Measurements from ENCODE around the gene PACRG. TPM values are rescaled to one million over a fixed set of nuclear protein-coding genes. Genes with fewer than 3 reads are reported as not detected.

PACRG gene
- total and polyA plus RNA-seq, 10 of the 15 experiments (the other 5 are each of a cell fraction or from before 2014, with no cell fraction given): not detected

DNA sequence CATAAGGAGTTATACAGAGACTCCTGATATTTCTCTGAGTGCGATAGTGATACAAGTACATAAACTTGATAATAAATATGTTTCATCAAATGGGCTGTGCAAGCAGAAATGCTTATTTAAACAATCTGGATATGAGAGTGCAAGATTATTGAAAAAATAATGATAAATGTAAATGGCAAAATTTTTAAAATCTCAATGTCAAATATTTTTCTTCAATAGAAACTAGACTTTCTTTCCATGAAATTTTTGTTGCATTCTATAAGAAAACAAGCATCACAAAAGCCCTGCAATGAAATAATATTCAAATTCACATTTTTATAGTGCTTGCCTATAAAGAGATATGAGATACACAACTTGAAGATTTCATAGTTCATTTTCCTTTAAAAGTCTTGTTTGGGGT is 2.7 kb downstream of the PACRG start:
- TF ChIP-seq NBN (IDR thresholded peaks at IDR 0.05) (no peak), EP300 (IDR thresholded peaks at IDR 0.05; ENCODE audit: borderline replicate concordance in 1 of 2, control insufficient read depth in 1 of 2, low read depth in 2 of 2, low read length in 2 of 2) (no peak), KAT2A (conservative IDR thresholded peaks at IDR 0.05; ENCODE audit: control insufficient read depth, low read depth, low read length) (no peak), STAT3 (IDR thresholded peaks at IDR 0.05; ENCODE audit: low read depth, low read length) (no peak), FOXM1 (IDR thresholded peaks at IDR 0.05; ENCODE audit: low read depth, low read length) (no peak), KLF5 (IDR thresholded peaks at IDR 0.05; ENCODE audit: partially characterized antibody) (no peak), CREB1 (IDR thresholded peaks at IDR 0.05; ENCODE audit: low read depth) (no peak), CREM (IDR thresholded peaks at IDR 0.05; ENCODE audit: low read depth) (no peak), KDM1A (IDR thresholded peaks at IDR 0.05; ENCODE audit: borderline replicate concordance) (no peak)
- RAD21 ChIA-PET (ENCODE audit: unreplicated experiment): no interaction called here
- BruUV-seq (replicated peaks): no TSS peak
- H3K9ac ChIP-seq (ENCODE audit: control insufficient read depth, insufficient read depth, low read length): no peak overlapping the region
- DNase-seq (ENCODE audit: low read depth, low spot score) (no peak), FAIRE-seq (no peak), ATAC-seq (no peak)
- POLR2A ChIA-PET: no interaction called here
- SMC1A ChIA-PET (ENCODE audit: uncharacterized antibody, unreplicated experiment): no interaction called here
- H3K4me2 ChIP-seq (ENCODE audit: control insufficient read depth, insufficient read depth): no peak overlapping the region
- intact Hi-C loops (cut with micrococcal nuclease; ENCODE audit: unreplicated experiment): no loop called here
- no peak overlapping the region for H2AFZ ChIP-seq (ENCODE audit: control insufficient read depth, low read depth, low read length)
- no peaks in the 10 kb centered on the region for H3K9me3 ChIP-seq (replicated peaks; ENCODE audit: control insufficient read depth, insufficient read depth, low read length)
- no peaks in the 10 kb centered on the region for H4K20me1 ChIP-seq (ENCODE audit: control insufficient read depth, insufficient read depth)
- 100% methylated on average over 1 of the region's 1 CpG for WGBS (ENCODE audit: insufficient coverage, insufficient replicate concordance, low lambda C conversion rate, missing lambda C conversion rate)
- H3K27me3 ChIP-seq (replicated peaks in 1 of 2; ENCODE audit: control insufficient read depth in 2 of 2, insufficient read depth in 2 of 2, low read length in 1 of 2): no peaks in the 10 kb centered on the region
- H3K27ac ChIP-seq (ENCODE audit: control insufficient read depth, insufficient read depth): no peak overlapping the region
- H3K4me1 ChIP-seq (ENCODE audit: control insufficient read depth, insufficient read depth, low read length): no peaks in the 10 kb centered on the region
- H3K79me2 ChIP-seq (ENCODE audit: control insufficient read depth, insufficient read depth, low read length): no peaks in the 10 kb centered on the region
- H3K4me3 ChIP-seq: no peak overlapping the region
- in situ Hi-C loops (cut with MboI): no loop called here
- no peaks in the 10 kb centered on the region for H3K36me3 ChIP-seq (ENCODE audit: control insufficient read depth in 2 of 2, insufficient read depth in 2 of 2, low read length in 1 of 2)
- CTCF ChIA-PET: no interaction called here

DNA sequence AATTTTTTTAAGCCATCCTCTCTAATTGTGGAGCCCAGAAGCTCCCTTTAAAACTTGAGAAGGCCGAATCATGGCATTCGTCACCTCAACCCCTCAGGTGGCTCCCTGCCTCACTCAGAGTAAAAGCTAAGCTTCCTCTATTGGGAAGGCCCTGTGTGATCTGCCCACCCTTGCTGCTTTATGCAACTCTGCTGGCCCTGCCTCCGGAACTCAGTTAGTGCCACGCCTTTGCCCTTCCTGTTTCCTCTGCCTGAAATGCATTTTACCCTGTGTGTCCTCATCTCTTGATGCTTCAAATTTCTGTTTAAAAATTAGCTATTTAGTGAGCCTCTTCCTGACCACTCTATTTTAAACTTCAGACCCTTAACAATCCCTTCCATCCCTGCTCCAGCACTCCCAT is 5.7 kb downstream of the PACRG start:
- TF ChIP-seq NFIC (IDR thresholded peaks at IDR 0.05; ENCODE audit: low read depth, low read length) (no peak), CBX3 (IDR thresholded peaks at IDR 0.05; ENCODE audit: borderline replicate concordance, low read depth) (no peak), MTA2 (IDR thresholded peaks at IDR 0.05; ENCODE audit: low read depth) (no peak)
- DNase-seq (ENCODE audit: low read depth, low spot score) (no peak), FAIRE-seq (no peak), ATAC-seq (no peak)
- ChIA-PET POLR2A (no interaction called here), RAD21 (ENCODE audit: unreplicated experiment) (no interaction called here), CTCF (no interaction called here), SMC1A (ENCODE audit: uncharacterized antibody, unreplicated experiment) (no interaction called here)
- Histone ChIP-seq H3K4me3 (no peak overlapping the region), H3K79me2 (ENCODE audit: control insufficient read depth, insufficient read depth, low read length) (no peaks in the 10 kb centered on the region), H3K9me3 (replicated peaks; ENCODE audit: control insufficient read depth, insufficient read depth, low read length) (no peaks in the 10 kb centered on the region), H2AFZ (ENCODE audit: control insufficient read depth, low read depth, low read length) (no peak overlapping the region), H3K4me1 (ENCODE audit: control insufficient read depth, insufficient read depth, low read length) (no peaks in the 10 kb centered on the region), H3K27ac (ENCODE audit: control insufficient read depth, insufficient read depth) (no peak overlapping the region), H3K4me2 (ENCODE audit: control insufficient read depth, insufficient read depth) (no peak overlapping the region), H3K36me3 (ENCODE audit: control insufficient read depth in 2 of 2, insufficient read depth in 2 of 2, low read length in 1 of 2) (no peaks in the 10 kb centered on the region), H4K20me1 (ENCODE audit: control insufficient read depth, insufficient read depth) (no peaks in the 10 kb centered on the region), H3K27me3 (replicated peaks in 1 of 2; ENCODE audit: control insufficient read depth in 2 of 2, insufficient read depth in 2 of 2, low read length in 1 of 2) (no peaks in the 10 kb centered on the region), H3K9ac (ENCODE audit: control insufficient read depth, insufficient read depth, low read length) (no peak overlapping the region)
- intact Hi-C loops (cut with micrococcal nuclease; ENCODE audit: unreplicated experiment): no loop called here
- 0% methylated on average over 4 of the region's 4 CpGs for WGBS (ENCODE audit: insufficient coverage, insufficient replicate concordance, low lambda C conversion rate, missing lambda C conversion rate)
- BruUV-seq (replicated peaks): no TSS peak
- in situ Hi-C loops (cut with MboI): no loop called here
